Hindlimb muscle (tissue), 1 donor: ENCODE results near the gene PER2. TPM values are rescaled to one million over a fixed set of nuclear protein-coding genes. Genes with fewer than 3 reads are reported as not detected.
A peak's percentile ranks its signal among the peaks of the same experiment; 100 is the strongest.

Source experiments
- DNase-seq: peaks from one replicate; pipeline ENCODE4 v3.0.0-alpha.2; 2013
- polyA plus RNA-seq: library from polyadenylated mRNA; unstranded; fragments of 120-200 nt; gene quantifications from one replicate; pipeline ENCODE4 v1.2.1, GENCODE V29; 2013; ENCODE audit not compliant: insufficient read length

The PER2 gene
- polyA plus RNA-seq, 1 donor = 4.4 TPM

- no peak for DNase-seq
Observed at GRCh38 chr2:238306672-238306998, 18.2 kb upstream of the PER2 start.

- no peak for DNase-seq
Observed at GRCh38 chr2:238305965-238306671, 17.7 kb upstream of the PER2 start.

GRCh38 chr2:238305092-238305862 is 16.9 kb upstream of the PER2 start:
- no peak for DNase-seq

GRCh38 chr2:238304116-238304515 is 15.7 kb upstream of the PER2 start:
- no peak for DNase-seq

- no peak for DNase-seq
Observed at GRCh38 chr2:238302751-238303150, 14.3 kb upstream of the PER2 start.

GRCh38 chr2:238302087-238302486 is 13.7 kb upstream of the PER2 start:
- no peak for DNase-seq

- no peak for DNase-seq
Observed at GRCh38 chr2:238299803-238300202, 11.4 kb upstream of the PER2 start.

- DNase-seq = no peak
Observed at GRCh38 chr2:238296638-238297457, 8.4 kb upstream of the PER2 start.

- no peak for DNase-seq
Observed at GRCh38 chr2:238295144-238296112, 7.0 kb upstream of the PER2 start.

GRCh38 chr2:238294393-238295143 is 6.2 kb upstream of the PER2 start:
- DNase-seq = no peak

- DNase-seq = no peak
Observed at GRCh38 chr2:238294046-238294392, 5.6 kb upstream of the PER2 start.

- DNase-seq = no peak
Observed at GRCh38 chr2:238291550-238292281, 3.3 kb upstream of the PER2 start.

GRCh38 chr2:238290715-238291549 is 2.5 kb upstream of the PER2 start:
- no peak for DNase-seq

GRCh38 chr2:238290091-238290509 is 1.7 kb upstream of the PER2 start:
- DNase-seq = no peak

- no peak for DNase-seq
Observed at GRCh38 chr2:238289574-238289973, 1.2 kb upstream of the PER2 start.

GRCh38 chr2:238288650-238289573 is 502 bp upstream of the PER2 start:
- peak; percentile 98 for DNase-seq

GRCh38 chr2:238286987-238287736 is 1.2 kb downstream of the PER2 start:
- DNase-seq = no peak

GRCh38 chr2:238286551-238286950 is 1.9 kb downstream of the PER2 start:
- peak; percentile 42 for DNase-seq
